ENCODE measurements around the gene RPS13. TPM values are rescaled to one million over a fixed set of nuclear protein-coding genes. Genes with fewer than 3 reads are reported as not detected.
A peak's percentile ranks its signal among the peaks of the same experiment; 100 is the strongest.

The RPS13 gene
- total and polyA plus RNA-seq, 9 of the 15 experiments (the other 6 are each of a cell fraction or from before 2014, with no cell fraction given): 1,267 to 3,714 (median 1,762) TPM

- no peak for TF ChIP-seq ZNF778 (CRISPR knock-in tag; IDR thresholded peaks at IDR 0.05)
- no peak for TF ChIP-seq MTF1 (CRISPR knock-in tag; IDR thresholded peaks at IDR 0.05; ENCODE audit: borderline replicate concordance)
- no peak for TF ChIP-seq MAFG (tag; conservative IDR thresholded peaks at IDR 0.05)
- TF ChIP-seq ERF (CRISPR knock-in tag; IDR thresholded peaks at IDR 0.05): peak; percentile 35; the same call in 1 of the 2 replicates
- TF ChIP-seq ZNF830 (CRISPR knock-in tag; IDR thresholded peaks at IDR 0.05): 0 out of 2 replicates have a peak, but pooled peaks have one; percentile 50
- TF ChIP-seq, protein P1, sequence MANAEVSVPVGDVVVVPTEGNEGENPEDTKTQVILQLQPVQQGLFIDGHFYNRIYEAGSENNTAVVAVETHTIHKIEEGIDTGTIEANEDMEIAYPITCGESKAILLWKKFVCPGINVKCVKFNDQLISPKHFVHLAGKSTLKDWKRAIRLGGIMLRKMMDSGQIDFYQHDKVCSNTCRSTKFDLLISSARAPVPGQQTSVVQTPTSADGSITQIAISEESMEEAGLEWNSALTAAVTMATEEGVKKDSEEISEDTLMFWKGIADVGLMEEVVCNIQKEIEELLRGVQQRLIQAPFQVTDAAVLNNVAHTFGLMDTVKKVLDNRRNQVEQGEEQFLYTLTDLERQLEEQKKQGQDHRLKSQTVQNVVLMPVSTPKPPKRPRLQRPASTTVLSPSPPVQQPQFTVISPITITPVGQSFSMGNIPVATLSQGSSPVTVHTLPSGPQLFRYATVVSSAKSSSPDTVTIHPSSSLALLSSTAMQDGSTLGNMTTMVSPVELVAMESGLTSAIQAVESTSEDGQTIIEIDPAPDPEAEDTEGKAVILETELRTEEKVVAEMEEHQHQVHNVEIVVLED (CRISPR knock-in tag; IDR thresholded peaks at IDR 0.05): peak; percentile 98
- peak; percentile 84 for TF ChIP-seq KLF1 (tag; IDR thresholded peaks at IDR 0.05)
- TF ChIP-seq EP400 (IDR thresholded peaks at IDR 0.05): peak; percentile 99
- TF ChIP-seq PURB (CRISPR knock-in tag; IDR thresholded peaks at IDR 0.05; ENCODE audit: low read depth): no peak
- TF ChIP-seq MEF2A (IDR thresholded peaks at IDR 0.05; ENCODE audit: control insufficient read depth, low read depth, low read length): 0 out of 2 replicates have a peak, but pooled peaks have one; percentile 2
- TF ChIP-seq ZBTB33 (CRISPR knock-in tag; IDR thresholded peaks at IDR 0.05): 0 out of 2 replicates have a peak, but pooled peaks have one; percentile 4
- no peak for TF ChIP-seq PBX2 (CRISPR knock-in tag; IDR thresholded peaks at IDR 0.05; ENCODE audit: low read depth)
- TF ChIP-seq PBX2 (tag; conservative IDR thresholded peaks at IDR 0.05; ENCODE audit: low read depth): no peak
- peak; percentile 95 for TF ChIP-seq GTF2E2 (tag; IDR thresholded peaks at IDR 0.05)
- TF ChIP-seq HDAC8 (tag; IDR thresholded peaks at IDR 0.05): peak; percentile 86; the same call in 1 of the 2 replicates
- no peak for TF ChIP-seq ZNF780A (CRISPR knock-in tag; IDR thresholded peaks at IDR 0.05)
- TF ChIP-seq ETV1 (tag; conservative IDR thresholded peaks at IDR 0.05; ENCODE audit: low read depth): peak; percentile 33; the same call in 1 of the 2 replicates
- TF ChIP-seq CHD4 (IDR thresholded peaks at IDR 0.05; ENCODE audit: insufficient read depth, insufficient replicate concordance, low read depth, low read length, poor library complexity, severe bottlenecking): no peak
Observed at GRCh38 chr11:17077520-17078401, at the start of gene RPS13 (continued).
